HEK293 (cell line): ENCODE data around the gene PCP2.

Experiments
- ATF2 ChIP-seq: fragments of 450-650 bp; formaldehyde crosslinking; IDR thresholded peaks from 2 replicates; pipeline ENCODE4 v1.5.1; 2016; ENCODE audit warnings: missing biosample characterization, missing genetic modification characterization, low read depth
- GLIS1 ChIP-seq: fragments of 450-650 bp; formaldehyde crosslinking; IDR thresholded peaks from 2 replicates; pipeline ENCODE4 v1.5.1; 2016; ENCODE audit warnings: missing biosample characterization, missing genetic modification characterization
- MEIS1 ChIP-seq: sonication (generic); formaldehyde crosslinking; IDR thresholded peaks from 2 replicates; pipeline ENCODE4 v1.8.1; 2022; ENCODE audit warnings: missing genetic modification reagents, mild to moderate bottlenecking, borderline replicate concordance
- RBAK ChIP-seq: fragments of 450-650 bp; formaldehyde crosslinking; IDR thresholded peaks from 2 replicates; pipeline ENCODE4 v1.5.1; 2016; ENCODE audit warnings: missing biosample characterization, missing genetic modification characterization
- REST ChIP-seq: fragments of 450-650 bp; formaldehyde crosslinking; IDR thresholded peaks from 2 replicates; pipeline ENCODE4 v1.5.1; 2016; ENCODE audit warnings: missing biosample characterization, missing genetic modification characterization
- SCRT1 ChIP-seq: fragments of 450-650 bp; formaldehyde crosslinking; IDR thresholded peaks from 2 replicates; pipeline ENCODE4 v1.5.1; 2016; ENCODE audit warnings: missing biosample characterization, missing genetic modification characterization, borderline replicate concordance
- SCRT2 ChIP-seq: fragments of 450-650 bp; formaldehyde crosslinking; IDR thresholded peaks from 2 replicates; pipeline ENCODE4 v1.5.1; 2016; ENCODE audit warnings: missing biosample characterization, missing genetic modification characterization
- SP3 ChIP-seq: fragments of 450-650 bp; formaldehyde crosslinking; IDR thresholded peaks from 2 replicates; pipeline ENCODE4 v1.5.1; 2016; ENCODE audit warnings: missing biosample characterization, missing genetic modification characterization
- YY2 ChIP-seq: fragments of 450-650 bp; formaldehyde crosslinking; IDR thresholded peaks from 2 replicates; pipeline ENCODE4 v1.5.1; 2016; ENCODE audit warnings: missing biosample characterization, missing genetic modification characterization
- ZEB2 ChIP-seq: fragments of 450-650 bp; formaldehyde crosslinking; IDR thresholded peaks from 2 replicates; pipeline ENCODE4 v1.5.1; 2016; ENCODE audit warnings: missing biosample characterization, missing genetic modification characterization
- ZFP37 ChIP-seq: fragments of 450-650 bp; formaldehyde crosslinking; IDR thresholded peaks from 2 replicates; pipeline ENCODE4 v1.5.1; 2016; ENCODE audit warnings: missing biosample characterization, missing genetic modification characterization
- ZNF19 ChIP-seq: fragments of 450-650 bp; formaldehyde crosslinking; IDR thresholded peaks from 2 replicates; pipeline ENCODE4; 2016; ENCODE audit warnings: missing biosample characterization, missing genetic modification characterization, low read depth
- ZNF292 ChIP-seq: fragments of 450-650 bp; formaldehyde crosslinking; IDR thresholded peaks from 2 replicates; pipeline ENCODE4 v1.5.1; 2016; ENCODE audit warnings: low read depth, missing biosample characterization, missing genetic modification characterization, borderline replicate concordance
- ZNF362 ChIP-seq: fragments of 450-650 bp; formaldehyde crosslinking; IDR thresholded peaks from 2 replicates; pipeline ENCODE4 v1.5.1; 2016; ENCODE audit warnings: missing biosample characterization, missing genetic modification characterization
- ZNF548 ChIP-seq: fragments of 450-650 bp; formaldehyde crosslinking; IDR thresholded peaks from 2 replicates; pipeline ENCODE4 v1.5.1; 2016; ENCODE audit warnings: missing biosample characterization, missing genetic modification characterization
- ZNF629 ChIP-seq: fragments of 450-650 bp; formaldehyde crosslinking; IDR thresholded peaks from 2 replicates; pipeline ENCODE4 v1.5.1; 2017; ENCODE audit warnings: missing biosample characterization, missing genetic modification characterization
- ZNF645 ChIP-seq: fragments of 450-650 bp; formaldehyde crosslinking; IDR thresholded peaks from 2 replicates; pipeline ENCODE4; 2016; ENCODE audit warnings: missing biosample characterization, missing genetic modification characterization
- ZNF654 ChIP-seq: fragments of 450-650 bp; formaldehyde crosslinking; IDR thresholded peaks from 2 replicates; pipeline ENCODE4 v1.5.1; 2016; ENCODE audit warnings: low read depth, missing biosample characterization, missing genetic modification characterization
- ZNF658 ChIP-seq: fragments of 450-650 bp; formaldehyde crosslinking; IDR thresholded peaks from 2 replicates; pipeline ENCODE4; 2016; ENCODE audit warnings: missing biosample characterization, missing genetic modification characterization
- ZNF660 ChIP-seq: fragments of 450-650 bp; IDR thresholded peaks from 2 replicates; pipeline ENCODE4 v1.5.1; 2018; ENCODE audit warnings: missing biosample characterization, mild to moderate bottlenecking, missing genetic modification characterization
- TF ChIP-seq, protein P1 (sequence below): fragments of 450-650 bp; IDR thresholded peaks from 2 replicates; pipeline ENCODE4 v1.5.1; 2018; ENCODE audit warnings: missing biosample characterization, mild to moderate bottlenecking, missing genetic modification characterization
- TF ChIP-seq, protein P2 (sequence below): fragments of 450-650 bp; formaldehyde crosslinking; IDR thresholded peaks from 2 replicates; pipeline ENCODE4 v1.5.1; 2016; ENCODE audit warnings: missing biosample characterization, missing genetic modification characterization
- TF ChIP-seq, protein P3 (sequence below): fragments of 450-650 bp; formaldehyde crosslinking; IDR thresholded peaks from 2 replicates; pipeline ENCODE4 v1.5.1; 2016; ENCODE audit warnings: missing biosample characterization, missing genetic modification characterization
- TF ChIP-seq, protein P4 (sequence below): fragments of 450-650 bp; formaldehyde crosslinking; IDR thresholded peaks from 2 replicates; pipeline ENCODE4 v1.5.1; 2017; ENCODE audit warnings: missing biosample characterization, mild to moderate bottlenecking, missing genetic modification characterization, moderate library complexity

The PCP2 gene

GRCh38 chr19:7636691-7637373 is 3.3 kb upstream of the PCP2 start, which contains the start of gene STXBP2 (continued):
- no peak for TF ChIP-seq ZNF548 (tag by site-specific recombination)
- no peak for TF ChIP-seq ZNF292
- TF ChIP-seq ZFP37 (tag by site-specific recombination), result no peak
- TF ChIP-seq, protein P1, sequence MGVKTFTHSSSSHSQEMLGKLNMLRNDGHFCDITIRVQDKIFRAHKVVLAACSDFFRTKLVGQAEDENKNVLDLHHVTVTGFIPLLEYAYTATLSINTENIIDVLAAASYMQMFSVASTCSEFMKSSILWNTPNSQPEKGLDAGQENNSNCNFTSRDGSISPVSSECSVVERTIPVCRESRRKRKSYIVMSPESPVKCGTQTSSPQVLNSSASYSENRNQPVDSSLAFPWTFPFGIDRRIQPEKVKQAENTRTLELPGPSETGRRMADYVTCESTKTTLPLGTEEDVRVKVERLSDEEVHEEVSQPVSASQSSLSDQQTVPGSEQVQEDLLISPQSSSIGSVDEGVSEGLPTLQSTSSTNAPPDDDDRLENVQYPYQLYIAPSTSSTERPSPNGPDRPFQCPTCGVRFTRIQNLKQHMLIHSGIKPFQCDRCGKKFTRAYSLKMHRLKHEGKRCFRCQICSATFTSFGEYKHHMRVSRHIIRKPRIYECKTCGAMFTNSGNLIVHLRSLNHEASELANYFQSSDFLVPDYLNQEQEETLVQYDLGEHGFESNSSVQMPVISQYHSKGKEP (tag by site-specific recombination), result no peak
- no peak for TF ChIP-seq RBAK
- no peak for TF ChIP-seq SCRT2 (tag by site-specific recombination)
- no peak for TF ChIP-seq ZNF362 (tag by site-specific recombination)
- no peak for TF ChIP-seq ZNF660 (tag by site-specific recombination)
- no peak for TF ChIP-seq ZNF629 (tag by site-specific recombination)
- no peak for TF ChIP-seq ZNF658 (tag by site-specific recombination)
- no peak for TF ChIP-seq ZNF19 (tag by site-specific recombination)
- no peak for TF ChIP-seq ATF2 (tag by site-specific recombination)
- peak; percentile 82 for TF ChIP-seq SP3 (tag by site-specific recombination)
- TF ChIP-seq, protein P2, sequence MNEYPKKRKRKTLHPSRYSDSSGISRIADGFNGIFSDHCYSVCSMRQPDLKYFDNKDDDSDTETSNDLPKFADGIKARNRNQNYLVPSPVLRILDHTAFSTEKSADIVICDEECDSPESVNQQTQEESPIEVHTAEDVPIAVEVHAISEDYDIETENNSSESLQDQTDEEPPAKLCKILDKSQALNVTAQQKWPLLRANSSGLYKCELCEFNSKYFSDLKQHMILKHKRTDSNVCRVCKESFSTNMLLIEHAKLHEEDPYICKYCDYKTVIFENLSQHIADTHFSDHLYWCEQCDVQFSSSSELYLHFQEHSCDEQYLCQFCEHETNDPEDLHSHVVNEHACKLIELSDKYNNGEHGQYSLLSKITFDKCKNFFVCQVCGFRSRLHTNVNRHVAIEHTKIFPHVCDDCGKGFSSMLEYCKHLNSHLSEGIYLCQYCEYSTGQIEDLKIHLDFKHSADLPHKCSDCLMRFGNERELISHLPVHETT (tag by site-specific recombination), result no peak
- TF ChIP-seq GLIS1 (tag by site-specific recombination), result no peak
- TF ChIP-seq, protein P3, sequence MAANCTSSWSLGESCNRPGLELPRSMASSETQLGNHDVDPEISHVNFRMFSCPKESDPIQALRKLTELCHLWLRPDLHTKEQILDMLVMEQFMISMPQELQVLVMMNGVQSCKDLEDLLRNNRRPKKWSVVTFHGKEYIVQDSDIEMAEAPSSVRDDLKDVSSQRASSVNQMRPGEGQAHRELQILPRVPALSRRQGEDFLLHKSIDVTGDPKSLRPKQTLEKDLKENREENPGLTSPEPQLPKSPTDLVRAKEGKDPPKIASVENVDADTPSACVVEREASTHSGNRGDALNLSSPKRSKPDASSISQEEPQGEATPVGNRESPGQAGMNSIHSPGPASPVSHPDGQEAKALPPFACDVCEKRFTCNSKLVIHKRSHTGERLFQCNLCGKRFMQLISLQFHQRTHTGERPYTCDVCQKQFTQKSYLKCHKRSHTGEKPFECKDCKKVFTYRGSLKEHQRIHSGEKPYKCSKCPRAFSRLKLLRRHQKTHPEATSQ, result no peak
- TF ChIP-seq ZNF645 (tag by site-specific recombination), result no peak
- no peak for TF ChIP-seq SCRT1 (tag by site-specific recombination)
- TF ChIP-seq, protein P4, sequence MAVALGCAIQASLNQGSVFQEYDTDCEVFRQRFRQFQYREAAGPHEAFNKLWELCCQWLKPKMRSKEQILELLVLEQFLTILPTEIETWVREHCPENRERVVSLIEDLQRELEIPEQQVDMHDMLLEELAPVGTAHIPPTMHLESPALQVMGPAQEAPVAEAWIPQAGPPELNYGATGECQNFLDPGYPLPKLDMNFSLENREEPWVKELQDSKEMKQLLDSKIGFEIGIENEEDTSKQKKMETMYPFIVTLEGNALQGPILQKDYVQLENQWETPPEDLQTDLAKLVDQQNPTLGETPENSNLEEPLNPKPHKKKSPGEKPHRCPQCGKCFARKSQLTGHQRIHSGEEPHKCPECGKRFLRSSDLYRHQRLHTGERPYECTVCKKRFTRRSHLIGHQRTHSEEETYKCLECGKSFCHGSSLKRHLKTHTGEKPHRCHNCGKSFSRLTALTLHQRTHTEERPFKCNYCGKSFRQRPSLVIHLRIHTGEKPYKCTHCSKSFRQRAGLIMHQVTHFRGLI (tag by site-specific recombination), result no peak
- TF ChIP-seq MEIS1, result no peak
- TF ChIP-seq ZEB2, result peak; percentile 31; the same call in 1 of the 2 replicates
- TF ChIP-seq ZNF654 (tag by site-specific recombination), result no peak
- peak; percentile 57; the same call in 1 of the 2 replicates for TF ChIP-seq YY2
- no peak for TF ChIP-seq REST (tag by site-specific recombination)
